Lower leg skin (tissue), 3 donors: Measurements from ENCODE around the gene SOX2.

Source experiments
- CTCF ChIP-seq, 3 donors: fragments of 450-650 bp; IDR thresholded peaks; one replicate each; pipeline ENCODE4 v1.5.1; 2016; ENCODE audit warnings: antibody characterized with exemption in 3 of 3, mild to moderate bottlenecking in 3 of 3, moderate library complexity in 2 of 3
- POLR2A ChIP-seq, 2 donors: fragments of 450-650 bp; IDR thresholded peaks; one replicate each; pipeline ENCODE4 v1.6.1; 2016 to 2017; ENCODE audit warnings: antibody characterized with exemption in 2 of 2, mild to moderate bottlenecking in 1 of 2, moderate library complexity in 1 of 2

DNA sequence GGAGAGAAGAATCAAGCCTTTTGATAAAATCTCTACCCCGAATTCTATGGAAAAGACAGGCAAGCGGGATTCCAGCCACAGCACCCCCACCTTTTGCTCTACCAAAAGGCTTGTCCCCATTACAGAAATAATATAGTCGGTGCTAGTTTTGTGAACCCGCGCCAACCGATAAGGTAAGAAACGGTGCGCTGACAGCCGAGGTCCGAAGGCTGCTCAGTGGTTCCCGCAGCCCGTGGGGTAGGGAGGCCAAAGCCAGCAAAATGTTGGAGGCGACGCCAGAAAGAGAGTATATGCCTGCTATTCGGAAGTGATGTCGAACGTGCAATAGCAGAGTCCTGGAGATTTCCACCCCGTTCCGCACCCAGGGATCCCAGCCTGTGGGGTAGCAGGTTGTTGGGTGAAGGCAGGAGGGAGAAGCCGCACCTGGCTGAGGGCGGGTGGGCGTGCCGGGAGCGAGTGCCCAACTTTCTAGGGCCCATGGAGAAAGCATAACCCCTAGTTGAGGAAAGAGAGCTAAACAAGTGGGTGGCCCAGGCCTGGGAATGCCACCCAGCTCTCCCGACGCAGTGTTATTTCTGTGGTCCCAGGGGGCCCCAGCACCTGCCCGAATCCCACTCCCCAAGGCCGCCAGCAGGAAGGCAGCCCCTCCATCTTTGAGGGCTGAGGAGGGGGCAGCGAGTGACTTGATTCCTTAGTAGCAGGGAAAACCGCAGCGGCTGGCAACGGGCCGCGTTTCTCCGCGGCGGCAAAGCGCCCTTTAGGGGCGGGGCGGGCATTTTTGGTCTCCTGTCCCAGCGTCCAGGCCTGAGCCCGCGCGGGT is 7.9 kb upstream of the SOX2 start:
- TF ChIP-seq CTCF (IDR thresholded peaks at IDR 0.05) (no peak), POLR2A (IDR thresholded peaks at IDR 0.05) (no peak)
